ENCODE measurements around the gene VAMP2. TPM values are rescaled to one million over a fixed set of nuclear protein-coding genes. Genes with fewer than 3 reads are reported as not detected.

Gene VAMP2
- total and polyA plus RNA-seq, 9 of the 15 experiments (the other 6 are each of a cell fraction or from before 2014, with no cell fraction given), result 2.3 to 31.8 (median 6.0) TPM

- TF ChIP-seq E2F8 (IDR thresholded peaks at IDR 0.05; ENCODE audit: low read depth, partially characterized antibody), result peak; percentile 92
- TF ChIP-seq CBX2 (IDR thresholded peaks at IDR 0.05; ENCODE audit: insufficient read depth, low read length, poor library complexity, severe bottlenecking), result no peak
- no peak for TF ChIP-seq HNRNPUL1 (IDR thresholded peaks at IDR 0.05; ENCODE audit: low read length)
- no peak for TF ChIP-seq THRA (IDR thresholded peaks at IDR 0.05)
- no peak for TF ChIP-seq SNRNP70 (optimal IDR thresholded peaks at IDR 0.05; ENCODE audit: low read depth, low read length)
- TF ChIP-seq TARDBP (IDR thresholded peaks at IDR 0.05), result no peak; the same call in 1 of the 2 replicates
- TF ChIP-seq STAT5A (IDR thresholded peaks at IDR 0.05; ENCODE audit: borderline replicate concordance, low read length), result no peak
- TF ChIP-seq RBM22 (IDR thresholded peaks at IDR 0.05; ENCODE audit: low read depth, low read length, poor library complexity, severe bottlenecking), result no peak
- TF ChIP-seq ZNF347 (CRISPR knock-in tag; IDR thresholded peaks at IDR 0.05; ENCODE audit: low read depth), result no peak
- no peak for TF ChIP-seq ZNF41 (CRISPR knock-in tag; conservative IDR thresholded peaks at IDR 0.05)
- TF ChIP-seq SIX5 (IDR thresholded peaks at IDR 0.05; ENCODE audit: borderline replicate concordance in 1 of 2, insufficient read depth in 1 of 2, low read depth in 1 of 2, low read length in 2 of 2), result no peak
- no peak for TF ChIP-seq PRMT5 (CRISPR knock-in tag; IDR thresholded peaks at IDR 0.05)
- no peak for TF ChIP-seq KHSRP (IDR thresholded peaks at IDR 0.05)
- peak; percentile 20 for TF ChIP-seq TAF9B (IDR thresholded peaks at IDR 0.05; ENCODE audit: partially characterized antibody)
- TF ChIP-seq FOS (IDR thresholded peaks at IDR 0.05; ENCODE audit: extremely low read depth, insufficient read length), result no peak
- TF ChIP-seq THRAP3 (IDR thresholded peaks at IDR 0.05; ENCODE audit: borderline replicate concordance), result no peak
- peak; percentile 63; the same call in 1 of the 2 replicates for TF ChIP-seq ZNF511 (CRISPR knock-in tag; IDR thresholded peaks at IDR 0.05)
- no peak for TF ChIP-seq RNF2 (IDR thresholded peaks at IDR 0.05)
- peak; percentile 80 for TF ChIP-seq CTBP1 (IDR thresholded peaks at IDR 0.05; ENCODE audit: borderline replicate concordance)
- no peak; the same call in 1 of the 2 replicates for TF ChIP-seq MYBL2 (IDR thresholded peaks at IDR 0.05; ENCODE audit: low read depth)
- no peak for TF ChIP-seq MYBL2 (CRISPR knock-in tag; IDR thresholded peaks at IDR 0.05; ENCODE audit: borderline replicate concordance)
- no peak for TF ChIP-seq HDAC3 (IDR thresholded peaks at IDR 0.05; ENCODE audit: borderline replicate concordance, partially characterized antibody)
- no peak for TF ChIP-seq ZFP30 (CRISPR knock-in tag; IDR thresholded peaks at IDR 0.05; ENCODE audit: borderline replicate concordance)
These were observed 23.9 kb downstream of the VAMP2 start (continued) for GRCh38 chr17:8138672-8139371.
